ENCODE measurements around the gene FGD2. TPM values are rescaled to one million over a fixed set of nuclear protein-coding genes. Genes with fewer than 3 reads are reported as not detected.

Gene FGD2
- total RNA-seq, 1 experiment from 2014 or later = 0.33 TPM

DNA sequence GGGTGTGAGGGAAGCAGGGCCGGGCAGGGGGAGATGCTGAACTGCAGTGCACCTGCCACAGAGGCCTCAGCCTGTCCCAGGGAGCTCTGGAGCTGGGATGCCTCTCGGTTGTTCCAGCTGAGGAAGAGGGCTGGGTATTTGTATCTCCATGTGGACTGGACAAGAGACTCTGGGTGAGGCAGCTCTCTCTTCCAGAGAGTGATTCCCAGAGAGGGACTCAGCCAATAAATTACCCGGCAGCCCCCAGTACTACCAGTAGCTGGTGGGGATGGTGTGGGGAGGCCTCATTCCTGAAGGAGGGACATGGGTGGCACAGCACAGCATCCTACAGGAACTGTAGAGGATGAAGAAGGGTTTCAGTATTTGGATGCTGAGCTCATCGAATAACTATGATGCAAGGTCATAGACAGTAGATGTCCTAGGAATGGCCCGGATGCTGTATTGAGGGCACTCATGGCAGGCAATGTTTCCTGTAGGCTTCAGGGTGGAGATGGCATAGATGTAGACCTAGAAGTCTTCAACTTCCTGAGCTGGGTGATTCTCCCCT is 1.4 kb downstream of the FGD2 start:
- peak; percentile 78 for DNase-seq

DNA sequence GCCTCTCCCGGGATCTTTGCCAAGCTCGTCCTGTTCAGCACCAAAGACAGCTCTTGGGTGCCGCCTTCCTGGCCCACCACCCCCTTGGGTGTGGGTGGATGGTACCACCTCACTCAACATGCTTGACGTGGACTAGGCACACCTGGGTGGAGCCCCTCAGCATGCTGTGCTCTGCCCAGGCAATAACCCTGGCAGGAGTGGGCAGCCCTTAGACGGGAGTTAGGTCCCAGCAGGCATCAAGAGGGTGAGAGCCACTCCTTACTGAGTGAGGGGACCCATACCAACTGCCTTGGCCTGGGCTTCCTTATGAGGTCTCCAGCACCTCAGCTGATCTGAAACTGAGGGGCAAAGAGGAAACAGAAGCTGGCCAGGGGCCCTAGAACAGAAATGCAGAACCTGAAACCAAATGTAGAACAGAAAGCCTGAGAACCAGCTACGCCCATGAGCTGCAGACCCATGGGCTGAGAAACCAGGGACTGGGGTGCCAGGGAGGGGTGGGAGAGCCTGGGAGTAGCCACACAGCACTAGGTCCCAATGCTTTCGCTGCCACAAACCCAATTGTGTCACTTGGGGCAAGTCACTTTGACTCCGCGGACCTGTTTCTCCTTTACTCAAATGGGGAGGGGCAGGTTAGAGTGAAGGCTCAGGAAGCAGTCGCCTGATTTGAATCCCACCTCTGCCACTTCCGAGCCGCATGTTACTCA is 2.0 kb downstream of the FGD2 start:
- Histone ChIP-seq H3K4me3 (no peak overlapping the region), H3K36me3 (no peaks in the 10 kb centered on the region), H3K27me3 (no peaks in the 10 kb centered on the region), H3K9me3 (no peaks in the 10 kb centered on the region)
- no peak for DNase-seq

More for the DNA sequence above, 1.4 kb downstream of the FGD2 start:
- Histone ChIP-seq H3K4me3 (no peak overlapping the region), H3K36me3 (no peaks in the 10 kb centered on the region), H3K27me3 (no peaks in the 10 kb centered on the region), H3K9me3 (no peaks in the 10 kb centered on the region)

DNA sequence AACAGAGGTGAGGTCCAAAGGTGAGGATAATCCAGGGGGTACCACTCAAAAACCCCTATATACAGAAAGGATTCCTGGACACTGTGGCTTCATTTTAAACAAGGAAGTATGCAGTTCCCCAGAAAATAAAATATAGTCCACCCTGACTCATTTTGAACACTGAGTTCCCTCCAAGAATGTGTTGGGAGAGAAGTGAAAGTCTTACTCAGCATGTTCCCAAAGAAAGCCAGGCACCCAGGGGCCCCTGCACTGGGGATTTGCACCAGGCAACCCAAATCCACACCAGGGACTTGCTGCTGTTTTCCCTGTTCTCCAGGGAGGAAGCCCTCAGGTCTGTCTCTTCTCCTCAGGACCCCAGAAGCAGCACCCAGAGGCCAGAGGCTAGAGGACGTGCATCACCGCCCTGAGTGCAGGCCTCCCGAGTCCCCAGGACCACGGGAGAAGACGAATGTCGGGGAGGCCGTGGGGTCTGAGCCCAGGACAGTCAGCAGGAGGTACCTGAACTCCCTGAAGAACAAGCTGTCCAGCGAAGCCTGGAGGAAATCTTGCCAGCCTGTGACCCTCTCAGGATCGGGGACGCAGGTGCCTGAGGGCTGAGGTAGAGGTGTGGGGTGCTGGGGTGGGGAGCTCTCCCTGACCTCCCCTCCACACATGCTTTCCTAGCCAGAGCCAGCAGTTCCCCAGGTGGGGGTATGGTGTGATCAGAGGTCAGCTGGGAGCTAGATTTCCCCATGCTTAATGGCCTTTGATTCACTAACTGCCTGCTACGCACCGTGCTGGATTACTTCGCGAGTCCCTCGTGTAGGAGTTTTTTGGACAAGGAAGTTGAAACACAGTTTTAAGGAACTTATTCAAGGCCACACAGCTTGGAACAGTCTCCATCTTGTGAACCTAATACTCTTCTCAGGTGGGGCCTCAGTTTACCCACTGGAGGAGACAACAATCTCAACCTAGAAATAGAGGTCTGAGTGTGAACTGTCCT is 3.3 kb downstream of the FGD2 start:
- H3K4me3 ChIP-seq = no peak overlapping the region
- DNase-seq = no peak
- H3K36me3 ChIP-seq = no peaks in the 10 kb centered on the region
- no peaks in the 10 kb centered on the region for H3K9me3 ChIP-seq
- no peaks in the 10 kb centered on the region for H3K27me3 ChIP-seq

DNA sequence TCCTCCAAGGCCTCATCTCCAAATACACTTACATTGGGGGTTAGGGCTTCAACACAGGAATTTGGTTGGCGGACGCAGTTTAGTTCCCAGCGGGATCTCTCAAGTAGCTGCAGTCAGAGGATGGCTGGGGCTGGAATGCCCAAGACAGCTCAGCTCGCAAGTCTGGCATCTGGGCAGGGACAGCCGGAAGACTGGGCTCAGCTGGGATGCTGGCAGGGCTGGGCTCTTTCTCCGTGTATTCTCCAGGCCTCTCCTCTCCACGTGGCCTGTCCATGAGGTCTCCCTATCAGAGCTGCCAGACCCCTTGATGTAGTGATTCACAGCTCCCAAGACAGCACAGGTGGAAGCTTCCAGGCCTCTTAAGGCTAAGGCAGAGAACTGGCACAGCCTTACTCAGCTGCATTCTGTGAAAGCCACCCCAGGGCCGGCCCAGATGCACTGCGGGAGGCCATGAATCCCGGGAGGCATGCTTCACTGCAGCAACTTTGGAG is 5.0 kb downstream of the FGD2 start:
- H3K36me3 ChIP-seq = no peaks in the 10 kb centered on the region
- H3K4me3 ChIP-seq = no peak overlapping the region
- no peaks in the 10 kb centered on the region for H3K27me3 ChIP-seq
- H3K9me3 ChIP-seq = no peaks in the 10 kb centered on the region
- DNase-seq = no peak

DNA sequence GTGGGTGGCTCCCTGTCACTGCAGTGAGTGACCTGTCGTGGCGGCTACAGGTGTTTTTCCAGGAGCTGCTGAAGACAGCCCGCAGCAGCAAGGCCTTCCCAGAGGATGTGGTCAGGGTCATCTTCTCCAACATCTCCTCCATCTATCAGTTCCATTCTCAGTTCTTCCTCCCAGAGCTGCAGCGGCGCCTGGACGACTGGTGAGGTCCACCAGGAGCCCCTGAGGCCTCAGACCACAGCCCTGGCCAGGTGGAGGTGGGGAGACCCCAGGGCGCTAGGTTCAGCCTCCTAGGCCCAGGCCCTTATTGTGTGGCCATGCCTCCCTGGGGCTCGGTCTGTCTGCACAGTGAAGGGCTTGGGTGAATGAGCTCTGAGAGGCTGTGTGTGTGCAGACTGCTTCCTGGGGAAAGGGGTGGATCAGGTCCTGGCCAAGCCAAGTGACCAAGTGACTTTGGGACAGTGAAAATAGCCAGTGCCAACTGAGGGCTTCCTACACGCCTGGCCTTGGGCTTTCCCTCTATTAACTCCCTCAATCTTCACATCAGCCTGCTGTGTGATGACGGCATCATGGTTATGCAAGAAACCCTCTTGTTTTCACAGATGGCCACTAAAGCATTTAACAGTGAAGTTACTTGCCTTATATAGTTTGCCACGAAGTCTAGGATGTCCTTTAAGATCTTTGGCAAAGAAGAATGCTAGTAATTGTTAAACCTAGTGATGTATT is 6.4 kb downstream of the FGD2 start:
- no peak overlapping the region for H3K4me3 ChIP-seq
- H3K36me3 ChIP-seq = no peaks in the 10 kb centered on the region
- no peaks in the 10 kb centered on the region for H3K27me3 ChIP-seq
- H3K9me3 ChIP-seq = no peaks in the 10 kb centered on the region
- no peak for DNase-seq

DNA sequence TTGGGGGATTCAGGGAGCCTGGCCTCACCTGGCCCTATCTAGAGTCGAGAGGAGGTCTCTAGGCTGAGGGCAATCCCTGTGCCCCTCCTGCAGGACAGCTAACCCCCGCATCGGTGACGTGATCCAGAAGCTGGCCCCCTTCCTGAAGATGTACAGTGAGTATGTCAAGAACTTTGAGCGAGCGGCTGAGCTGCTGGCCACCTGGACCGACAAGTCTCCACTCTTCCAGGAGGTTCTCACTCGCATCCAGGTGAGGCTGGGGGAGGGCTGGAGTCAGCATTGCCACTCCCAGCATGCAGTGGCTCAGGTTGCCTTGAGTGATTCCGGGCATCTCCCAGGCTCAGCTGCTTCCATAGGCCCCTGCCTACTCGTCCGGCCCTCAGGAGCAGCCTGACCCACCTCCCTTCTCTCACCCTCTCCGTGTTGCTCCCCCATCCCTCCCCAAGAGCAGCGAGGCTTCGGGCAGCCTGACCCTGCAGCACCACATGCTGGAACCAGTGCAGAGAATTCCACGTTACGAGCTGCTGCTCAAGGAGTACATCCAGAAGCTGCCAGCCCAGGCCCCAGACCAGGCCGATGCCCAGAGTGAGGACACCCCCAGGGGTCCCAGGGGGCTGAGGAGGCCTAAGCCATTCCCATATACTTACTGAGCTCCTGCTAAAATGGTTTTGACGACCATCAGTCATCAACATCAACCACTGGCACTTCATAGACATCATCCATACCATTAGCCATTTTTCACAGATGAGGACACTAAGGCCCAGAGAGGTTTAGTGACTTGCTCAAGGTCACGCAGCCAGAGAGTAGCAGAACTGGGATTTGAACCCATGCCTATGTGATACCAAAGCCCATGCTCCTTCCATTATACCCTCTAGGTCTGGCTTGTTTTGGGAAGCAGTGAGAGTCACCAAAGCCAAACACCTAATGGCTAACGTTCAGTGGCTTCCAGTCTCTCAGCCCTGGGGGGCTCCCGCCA is 8.3 kb downstream of the FGD2 start:
- no peaks in the 10 kb centered on the region for H3K27me3 ChIP-seq
- no peak for DNase-seq
- no peaks in the 10 kb centered on the region for H3K36me3 ChIP-seq
- no peak overlapping the region for H3K4me3 ChIP-seq
- no peaks in the 10 kb centered on the region for H3K9me3 ChIP-seq

DNA sequence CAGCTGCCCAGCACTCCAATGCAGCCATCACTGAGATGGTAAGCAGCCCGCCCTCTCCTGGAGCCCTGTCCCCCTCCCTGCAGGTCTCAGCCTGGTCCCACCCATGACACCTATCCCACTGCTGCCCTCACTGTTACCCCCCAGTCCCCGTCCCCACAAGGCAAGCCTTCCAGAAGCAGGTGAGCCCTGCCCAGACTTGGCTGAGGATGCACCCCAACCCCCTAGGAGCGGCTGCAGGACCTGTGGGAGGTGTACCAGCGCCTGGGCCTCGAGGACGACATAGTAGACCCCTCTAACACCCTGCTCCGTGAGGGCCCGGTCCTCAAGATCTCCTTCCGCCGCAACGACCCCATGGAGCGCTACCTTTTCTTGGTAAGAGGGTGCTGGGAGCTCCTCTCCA is 9.2 kb downstream of the FGD2 start:
- DNase-seq = no peak
- Histone ChIP-seq H3K27me3 (no peaks in the 10 kb centered on the region), H3K36me3 (no peaks in the 10 kb centered on the region), H3K4me3 (no peak overlapping the region), H3K9me3 (no peaks in the 10 kb centered on the region)

DNA sequence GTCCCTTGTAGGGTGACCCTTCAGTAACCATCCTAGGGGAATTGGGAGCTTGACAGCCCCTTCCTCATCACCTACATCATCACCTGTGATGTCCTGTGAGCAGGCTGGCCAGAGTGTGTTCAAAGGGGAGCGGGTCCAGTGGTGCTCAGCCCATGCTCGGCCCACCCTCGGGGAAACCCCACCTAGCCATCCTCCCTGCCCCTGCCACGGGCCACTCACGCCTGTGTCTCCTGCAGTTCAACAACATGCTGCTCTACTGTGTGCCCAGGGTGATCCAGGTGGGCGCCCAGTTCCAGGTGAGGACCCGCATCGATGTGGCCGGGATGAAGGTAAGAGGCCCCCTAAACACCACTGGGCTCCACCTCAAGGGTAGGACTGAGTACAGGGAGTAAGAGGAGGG is 10.1 kb downstream of the FGD2 start:
- no peak for DNase-seq
- no peaks in the 10 kb centered on the region for H3K36me3 ChIP-seq
- no peak overlapping the region for H3K4me3 ChIP-seq
- H3K27me3 ChIP-seq = no peaks in the 10 kb centered on the region
- no peaks in the 10 kb centered on the region for H3K9me3 ChIP-seq

DNA sequence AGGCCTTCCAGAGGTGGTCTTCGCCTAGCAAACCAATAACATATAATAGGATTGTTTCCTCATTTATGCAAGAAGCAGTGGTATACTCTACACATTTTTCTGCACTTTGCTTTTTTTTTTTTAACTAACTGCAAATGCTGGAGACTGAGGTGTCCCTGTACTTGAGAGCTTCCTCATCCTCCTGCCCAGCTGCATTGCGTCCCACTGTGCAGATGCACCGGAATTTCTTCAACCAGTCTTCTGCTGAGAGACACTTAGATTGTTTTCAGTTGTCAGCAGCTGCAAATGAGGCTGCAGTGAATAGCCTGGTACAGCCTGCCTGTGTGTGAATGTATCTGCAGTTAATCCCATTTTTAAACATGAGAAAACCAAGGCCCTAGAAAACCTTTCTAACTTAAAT is 11.5 kb downstream of the FGD2 start:
- no peaks in the 10 kb centered on the region for H3K27me3 ChIP-seq
- DNase-seq = no peak
- no peaks in the 10 kb centered on the region for H3K9me3 ChIP-seq
- H3K36me3 ChIP-seq = no peaks in the 10 kb centered on the region
- H3K4me3 ChIP-seq = no peak overlapping the region

DNA sequence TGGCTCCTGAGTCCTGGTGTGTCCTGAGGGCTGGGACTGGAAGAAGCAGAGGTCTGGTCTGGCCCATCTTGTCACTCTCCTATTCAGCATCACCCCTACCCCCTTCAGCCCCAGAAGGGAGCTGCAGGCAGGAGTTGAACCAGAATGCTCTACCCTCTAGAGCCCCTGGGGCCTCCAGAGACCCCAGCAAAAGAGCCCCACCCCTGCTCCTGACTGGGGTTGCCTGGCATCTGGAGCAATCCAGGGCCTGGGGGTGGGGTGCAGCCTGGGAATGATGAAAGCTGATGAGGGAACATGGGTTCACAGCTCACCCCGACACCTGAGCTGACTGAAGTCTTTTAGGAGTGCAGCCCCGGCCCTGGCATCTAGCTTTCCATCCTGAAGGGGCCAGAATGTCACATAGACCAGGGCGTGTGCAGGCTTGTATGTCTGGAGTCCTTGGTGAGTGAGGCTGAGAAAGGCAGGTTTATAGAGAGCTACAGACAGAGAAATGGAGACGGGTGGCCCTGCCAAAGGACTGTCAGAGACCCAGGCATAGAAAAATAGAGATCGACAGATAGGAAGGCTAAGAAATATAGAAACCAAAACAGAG is 12.2 kb downstream of the FGD2 start:
- Histone ChIP-seq H3K9me3 (no peaks in the 10 kb centered on the region), H3K27me3 (no peaks in the 10 kb centered on the region), H3K36me3 (no peaks in the 10 kb centered on the region), H3K4me3 (no peak overlapping the region)
- DNase-seq = no peak

DNA sequence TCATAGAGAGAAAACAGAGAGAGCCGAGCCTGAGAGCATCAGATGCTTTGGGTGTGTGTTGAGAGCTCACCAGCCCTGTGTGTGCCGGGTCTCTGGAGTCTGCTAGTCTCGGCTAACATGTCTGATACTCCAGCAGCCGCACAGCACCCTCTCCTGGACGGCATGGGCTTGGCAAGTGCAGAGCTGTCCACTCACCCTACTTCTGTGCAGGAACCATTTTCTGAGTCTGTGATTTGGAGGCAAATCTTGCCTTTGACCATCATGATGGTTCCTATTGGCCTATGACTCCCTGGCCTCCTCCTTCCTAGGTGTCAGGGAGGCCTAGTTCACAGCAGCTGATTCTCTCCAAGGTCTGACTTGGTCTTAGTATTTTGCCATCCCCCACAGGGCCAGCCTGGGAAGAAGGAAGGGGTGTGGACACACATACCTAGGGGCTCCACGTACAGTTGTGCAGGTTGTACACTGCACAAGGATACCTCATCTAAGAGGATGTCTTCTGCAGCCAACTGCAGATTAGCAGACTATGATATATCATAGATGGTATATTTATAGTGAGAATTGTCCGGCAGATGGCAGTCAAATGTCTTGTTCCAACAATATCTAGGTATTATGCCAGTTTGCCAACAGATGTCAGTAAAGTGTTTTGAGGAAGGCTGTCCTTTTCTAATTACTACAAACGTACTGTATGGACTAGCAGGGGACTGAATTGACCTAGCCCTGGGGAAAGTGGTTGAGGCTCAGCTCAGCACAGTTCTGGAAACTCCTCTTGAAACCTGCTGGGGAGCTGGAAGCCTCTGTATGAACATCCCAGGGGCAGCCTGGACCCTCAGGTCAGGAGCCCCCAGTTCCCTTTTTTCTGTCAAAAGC is 13.0 kb downstream of the FGD2 start:
- peak; percentile 84 for DNase-seq
- H3K36me3 ChIP-seq = no peaks in the 10 kb centered on the region
- H3K27me3 ChIP-seq = no peaks in the 10 kb centered on the region
- H3K4me3 ChIP-seq = no peak overlapping the region
- H3K9me3 ChIP-seq = no peaks in the 10 kb centered on the region

DNA sequence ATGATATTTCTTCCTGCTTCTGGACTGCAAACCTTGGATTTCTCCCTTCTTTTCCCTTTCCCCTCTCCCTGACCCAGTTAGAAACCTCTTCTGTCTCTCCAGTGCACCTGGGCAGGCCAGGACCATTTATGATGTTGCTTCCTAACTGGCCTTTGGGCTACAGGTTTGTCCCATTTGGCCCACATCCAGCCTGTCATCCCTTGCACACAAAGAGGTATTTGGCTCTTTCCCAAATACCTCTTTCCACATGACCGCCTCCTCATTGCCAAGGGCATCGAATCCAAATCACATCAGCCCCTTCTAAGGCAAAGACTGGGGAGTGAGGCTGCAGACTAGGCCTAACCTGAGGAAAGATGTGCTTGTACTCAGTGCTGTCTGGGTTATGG is 13.6 kb downstream of the FGD2 start:
- Histone ChIP-seq H3K4me3 (no peak overlapping the region), H3K27me3 (no peaks in the 10 kb centered on the region), H3K36me3 (no peaks in the 10 kb centered on the region), H3K9me3 (no peaks in the 10 kb centered on the region)
- no peak for DNase-seq

DNA sequence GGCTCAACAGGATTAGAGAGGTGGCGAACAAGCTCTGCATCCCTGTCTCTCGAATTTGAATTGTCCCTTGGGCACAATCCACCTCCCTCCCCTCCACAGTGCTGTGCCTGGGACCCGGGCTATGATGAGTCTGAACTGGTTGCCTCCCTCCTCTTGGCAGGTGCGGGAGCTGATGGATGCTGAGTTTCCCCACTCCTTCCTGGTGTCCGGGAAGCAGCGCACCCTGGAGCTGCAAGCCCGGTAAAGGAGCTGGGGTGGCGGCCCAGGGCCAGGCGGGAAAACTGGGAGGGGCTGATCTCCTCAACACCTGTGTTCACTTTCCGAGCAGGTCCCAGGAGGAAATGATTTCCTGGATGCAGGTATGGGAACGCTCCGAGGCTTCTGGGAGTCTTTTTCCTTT is 14.9 kb downstream of the FGD2 start:
- H3K9me3 ChIP-seq = no peaks in the 10 kb centered on the region
- H3K36me3 ChIP-seq = no peaks in the 10 kb centered on the region
- no peak for DNase-seq
- no peak overlapping the region for H3K4me3 ChIP-seq
- no peaks in the 10 kb centered on the region for H3K27me3 ChIP-seq

DNA sequence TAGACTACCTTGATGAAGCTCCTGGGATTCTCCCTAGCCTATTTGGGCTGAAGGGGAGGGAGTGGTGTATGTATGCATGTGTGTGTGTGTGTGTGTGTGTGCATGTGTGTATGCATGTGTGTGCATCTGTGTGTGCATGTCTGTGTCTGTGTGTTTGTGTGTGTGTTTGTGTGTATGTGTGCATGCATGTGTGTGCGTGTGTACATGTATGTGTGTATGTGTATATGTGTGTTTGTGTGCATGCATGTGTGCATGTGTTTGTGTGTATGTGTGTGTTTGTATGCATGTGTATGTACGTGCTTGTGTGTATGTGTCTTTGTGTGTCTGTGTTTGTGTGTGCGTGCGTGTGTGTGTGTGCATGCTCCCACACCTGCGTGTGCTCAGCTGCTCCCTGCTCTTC is 15.4 kb downstream of the FGD2 start:
- Histone ChIP-seq H3K36me3 (no peaks in the 10 kb centered on the region), H3K4me3 (no peak overlapping the region), H3K9me3 (no peaks in the 10 kb centered on the region), H3K27me3 (no peaks in the 10 kb centered on the region)
- DNase-seq = no peak
